CD14-positive monocyte (primary cell): Measurements from ENCODE around the gene EFCAB8. TPM values are rescaled to one million over a fixed set of nuclear protein-coding genes. Genes with fewer than 3 reads are reported as not detected.

Experiments used
- DNase-seq, 3 donors: peaks; one replicate each; pipeline ENCODE4 v3.0.0-alpha.2; 2011 to 2022
- H2AFZ ChIP-seq: 2 replicates; pipeline ENCODE4 v1.6.0; 2012; ENCODE audit warnings: mild to moderate bottlenecking, low read depth, low read length, inconsistent platforms; ENCODE audit not compliant: insufficient read depth, poor library complexity, severe bottlenecking
- H3K27ac ChIP-seq, 2 donors: 1 replicate in 1 of 2; 2 replicates in 1 of 2; pipeline ENCODE4 v1.5.1; 2012 to 2013; ENCODE audit warnings: low read length in 2 of 2, control low read depth in 1 of 2, inconsistent platforms in 1 of 2, low read depth in 1 of 2, mild to moderate bottlenecking in 1 of 2
- H3K27me3 ChIP-seq, 2 donors: one replicate each; pipeline versions ENCODE4 v1.6.0 to v1.6.1; 2011 to 2013; ENCODE audit warnings: low read length in 2 of 2; ENCODE audit not compliant: control insufficient read depth in 2 of 2, insufficient read depth in 2 of 2
- H3K36me3 ChIP-seq, 2 donors: replicated peaks in 1 of 2; 1 replicate in 1 of 2; 2 replicates in 1 of 2; pipeline versions ENCODE4 v1.5.1 to v1.6.1; 2012 to 2013; ENCODE audit warnings: low read length in 2 of 2, control low read depth in 1 of 2, inconsistent platforms in 1 of 2, mild to moderate bottlenecking in 1 of 2; ENCODE audit not compliant: insufficient read depth in 2 of 2, control insufficient read depth in 1 of 2
- H3K4me1 ChIP-seq, 2 donors: 1 replicate in 1 of 2; 2 replicates in 1 of 2; pipeline versions ENCODE4 v1.5.1 to v1.6.1; 2012 to 2013; ENCODE audit warnings: low read length in 2 of 2, control low read depth in 1 of 2, inconsistent platforms in 1 of 2, mild to moderate bottlenecking in 1 of 2, moderate library complexity in 1 of 2; ENCODE audit not compliant: insufficient read depth in 2 of 2, control insufficient read depth in 1 of 2
- H3K4me2 ChIP-seq: replicated peaks from 2 replicates; pipeline ENCODE3; 2012; ENCODE audit warnings: low read length, moderate library complexity, mild to moderate bottlenecking; ENCODE audit not compliant: poor library complexity, severe bottlenecking; ENCODE audit errors: extremely low read depth
- H3K4me3 ChIP-seq, 3 experiments: fragments of 200-600 bp in 1 of 3; sonication (generic) in 1 of 3; replicated peaks in 1 of 3; 1 replicate in 2 of 3; 2 replicates in 1 of 3; pipeline ENCODE4 v1.5.1; 2011 to 2013; ENCODE audit warnings: low read length in 3 of 3, mild to moderate bottlenecking in 3 of 3, control low read depth in 2 of 3, low read depth in 2 of 3, inconsistent platforms in 1 of 3, moderate library complexity in 1 of 3
- H3K79me2 ChIP-seq: 2 replicates; pipeline ENCODE4 v1.6.0; 2012; ENCODE audit warnings: mild to moderate bottlenecking, control low read depth, inconsistent platforms, low read length, moderate library complexity; ENCODE audit not compliant: insufficient read depth
- H3K9ac ChIP-seq: 2 replicates; pipeline ENCODE4 v1.6.0; 2017; ENCODE audit warnings: low read length, mild to moderate bottlenecking; ENCODE audit not compliant: insufficient read depth, poor library complexity, severe bottlenecking
- H3K9me3 ChIP-seq, 2 donors: replicated peaks in 1 of 2; 1 replicate in 1 of 2; 2 replicates in 1 of 2; pipeline versions ENCODE4 v1.5.1 to v1.6.1; 2012 to 2013; ENCODE audit warnings: low read length in 2 of 2, control low read depth in 1 of 2; ENCODE audit not compliant: control insufficient read depth in 1 of 2, insufficient read depth in 1 of 2
- H4K20me1 ChIP-seq: 2 replicates; pipeline ENCODE4 v1.6.0; 2012; ENCODE audit warnings: mild to moderate bottlenecking, low read length, control low read depth, moderate library complexity; ENCODE audit not compliant: insufficient read depth
- H3K27ac Mint-ChIP-seq, 7 donors: one replicate each; pipeline ENCODE4 v1.8.0; 2020; ENCODE audit warnings: mild to moderate bottlenecking in 7 of 7, mixed read lengths in 7 of 7, moderate library complexity in 6 of 7, inconsistent platforms in 2 of 7
- H3K27me3 Mint-ChIP-seq, 3 donors: one replicate each; pipeline ENCODE4 v1.8.0; 2021 to 2022; ENCODE audit warnings: low read depth in 3 of 3, mild to moderate bottlenecking in 3 of 3, mixed read lengths in 3 of 3, moderate library complexity in 3 of 3, inconsistent platforms in 1 of 3
- H3K36me3 Mint-ChIP-seq, 2 donors: one replicate each; pipeline ENCODE4 v1.8.0; 2020; ENCODE audit warnings: mixed read lengths in 2 of 2, inconsistent platforms in 1 of 2, mild to moderate bottlenecking in 1 of 2
- H3K4me1 Mint-ChIP-seq: one replicate; pipeline ENCODE4 v1.8.0; 2020; ENCODE audit warnings: mild to moderate bottlenecking, mixed read lengths
- H3K4me3 Mint-ChIP-seq, 2 donors: one replicate each; pipeline ENCODE4 v1.8.0; 2020; ENCODE audit warnings: mild to moderate bottlenecking in 2 of 2, mixed read lengths in 2 of 2, moderate library complexity in 1 of 2
- H3K9me3 Mint-ChIP-seq, 7 donors: one replicate each; pipeline ENCODE4 v1.8.0; 2020 to 2022; ENCODE audit warnings: mixed read lengths in 7 of 7, mild to moderate bottlenecking in 6 of 7, moderate library complexity in 6 of 7, inconsistent platforms in 2 of 7
- CTCF ChIP-seq: fragments of 200-600 bp; IDR thresholded peaks from one replicate; pipeline ENCODE4 v1.8.0; 2022; ENCODE audit warnings: antibody characterized with exemption, mild to moderate bottlenecking
- WGBS: methylation state at CpG from one replicate; pipeline ENCODE4 v1.1.5; 2013; ENCODE audit warnings: missing lambda C conversion rate; ENCODE audit not compliant: insufficient coverage; 5-methylcytosine and 5-hydroxymethylcytosine counted together
- intact Hi-C, 2 donors: fragments of 100-400 bp; cut with micrococcal nuclease; formaldehyde crosslinking; loops; one replicate each; pipeline versions ENCODE4 v1.15.0 to v1.15.1; 2023
- polyA plus RNA-seq, 3 donors: library from polyadenylated mRNA; depleted of rRNA in 1 of 3; unstranded in 2 of 3; stranded (reverse) in 1 of 3; fragments of 300-500 nt in 2 of 3; fragments of >200 nt in 1 of 3; fragmentation: Illumina TruSeq in 2 of 3; gene quantifications; 1 replicate in 2 of 3; 2 replicates in 1 of 3; pipeline ENCODE4 v1.2.3, GENCODE V29; 2012 to 2021

EFCAB8 gene
- polyA plus RNA-seq, 3 donors: 0.45 TPM; not detected in 2

- H3K4me1 Mint-ChIP-seq: peaks cover 5% of the 10 kb centered on the region
- Histone ChIP-seq H3K79me2 (no peaks in the 10 kb centered on the region), H3K27me3 (no peaks in the 10 kb centered on the region), H4K20me1 (no peaks in the 10 kb centered on the region), H3K4me1 (no peaks in the 10 kb centered on the region), H3K9ac (no peak overlapping the region), H2AFZ (no peak overlapping the region), H3K4me3 (no peak overlapping the region), H3K9me3 (peaks cover under 1 to 3% of the 10 kb centered on the region in 2 donors), H3K36me3 (no peaks in the 10 kb centered on the region), H3K27ac (no peak overlapping the region), H3K4me2 (no peak overlapping the region)
- DNase-seq: peak in 1 of 3 donors; percentile 1
- no peak overlapping the region for H3K4me3 Mint-ChIP-seq
- no peak for TF ChIP-seq CTCF
- H3K27me3 Mint-ChIP-seq: peaks cover 0 to 4% (median 3%) of the 10 kb centered on the region in 3 donors
- 95% methylated on average over 4 of the region's 5 CpGs for WGBS
- H3K27ac Mint-ChIP-seq: no peak overlapping the region
- H3K36me3 Mint-ChIP-seq: no peaks in the 10 kb centered on the region
- peaks cover 0 to 4% (median 1%) of the 10 kb centered on the region in 7 donors for H3K9me3 Mint-ChIP-seq
- intact Hi-C loops: no loop called here
Measured at GRCh38 chr20:32963176-32963575, 104.5 kb downstream of the EFCAB8 start.

GRCh38 chr20:32964575-32964974 is 105.9 kb downstream of the EFCAB8 start:
- H3K4me1 ChIP-seq: no peaks in the 10 kb centered on the region

More at GRCh38 chr20:32964575-32964974, 105.9 kb downstream of the EFCAB8 start:
- Mint-ChIP-seq H3K27ac (no peak overlapping the region), H3K27me3 (peaks cover 2 to 3% (median 3%) of the 10 kb centered on the region in 3 donors), H3K4me3 (no peak overlapping the region), H3K36me3 (no peaks in the 10 kb centered on the region), H3K4me1 (peaks cover 5% of the 10 kb centered on the region), H3K9me3 (no peaks in the 10 kb centered on the region)
- Histone ChIP-seq H3K9me3 (no peaks in the 10 kb centered on the region), H3K4me2 (no peak overlapping the region), H3K79me2 (no peaks in the 10 kb centered on the region), H3K9ac (no peak overlapping the region), H4K20me1 (no peaks in the 10 kb centered on the region), H3K27ac (no peak overlapping the region), H2AFZ (no peak overlapping the region), H3K27me3 (no peaks in the 10 kb centered on the region), H3K36me3 (no peaks in the 10 kb centered on the region), H3K4me3 (no peak overlapping the region)
- 91% methylated on average over 6 of the region's 6 CpGs for WGBS
- intact Hi-C loops: no loop called here
- TF ChIP-seq CTCF: no peak
- no peak for DNase-seq
